GM19395 (cell line): ENCODE results near the gene RAD50.
"Not testable (repeated sequence)": the region's sequence is repeated elsewhere in the genome, so short reads cannot be mapped to it uniquely, and the experiment has no call there.

Experiments
- ATAC-seq: cut with Tn5 transposase; IDR thresholded peaks from one replicate; pipeline ENCODE4 v1.9.1; 2021; ENCODE audit warnings: mild to moderate bottlenecking, moderate library complexity; ENCODE audit not compliant: unreplicated experiment

Gene RAD50

DNA sequence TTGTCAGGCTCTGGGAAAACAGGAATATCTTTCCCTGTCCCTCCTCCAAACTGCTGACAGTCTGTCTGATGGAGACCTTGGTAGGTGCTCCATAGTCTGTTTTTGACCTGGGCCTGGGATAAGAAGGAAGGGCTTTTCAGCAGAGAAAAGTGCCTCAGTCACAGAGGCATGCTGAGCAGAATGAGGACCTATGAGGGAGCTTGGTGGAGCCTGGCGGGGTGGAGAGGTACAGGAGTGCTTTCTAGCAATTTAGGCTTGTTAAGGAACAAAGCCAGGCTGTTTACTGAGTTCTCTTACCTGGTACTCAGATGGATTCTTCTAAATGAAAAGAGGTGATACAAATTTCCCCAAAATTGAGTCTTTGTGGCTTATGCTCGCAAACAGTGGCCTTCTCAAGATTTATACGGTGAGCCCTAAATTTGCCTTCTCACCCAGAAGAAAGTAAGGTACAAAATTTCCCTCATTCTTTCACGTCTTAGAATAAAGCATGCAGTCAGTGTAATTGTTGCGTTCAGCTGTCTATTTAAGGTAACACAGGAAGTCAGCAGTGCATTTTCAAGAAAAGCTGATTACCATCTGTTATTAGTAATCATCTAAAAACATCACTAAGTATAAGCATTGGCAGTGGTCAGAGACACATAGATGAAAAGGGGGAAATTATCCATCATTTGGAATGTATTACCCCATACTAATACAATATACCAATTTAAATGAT is 72.6 kb downstream of the RAD50 start:
- peak; percentile 67 for ATAC-seq

DNA sequence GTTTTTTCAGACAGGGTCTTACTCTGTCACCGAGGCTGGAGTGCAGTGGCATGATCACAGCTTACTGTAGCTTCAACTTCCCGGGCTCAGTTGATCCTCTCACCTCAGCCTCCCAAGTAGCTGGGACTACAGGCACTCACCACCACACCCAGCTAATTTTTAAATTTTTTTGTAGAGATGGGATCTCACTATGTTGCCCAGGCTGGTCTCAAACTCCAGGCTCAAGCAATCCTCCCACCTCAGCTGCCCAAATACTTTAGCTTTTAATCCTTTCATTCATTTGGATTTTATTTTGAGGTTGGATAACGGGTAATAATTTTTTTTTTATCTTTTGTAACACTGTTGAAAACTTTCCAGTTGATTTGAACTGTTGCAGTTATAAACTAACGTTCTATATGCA is 76.8 kb downstream of the RAD50 start:
- ATAC-seq = not testable (repeated sequence)

DNA sequence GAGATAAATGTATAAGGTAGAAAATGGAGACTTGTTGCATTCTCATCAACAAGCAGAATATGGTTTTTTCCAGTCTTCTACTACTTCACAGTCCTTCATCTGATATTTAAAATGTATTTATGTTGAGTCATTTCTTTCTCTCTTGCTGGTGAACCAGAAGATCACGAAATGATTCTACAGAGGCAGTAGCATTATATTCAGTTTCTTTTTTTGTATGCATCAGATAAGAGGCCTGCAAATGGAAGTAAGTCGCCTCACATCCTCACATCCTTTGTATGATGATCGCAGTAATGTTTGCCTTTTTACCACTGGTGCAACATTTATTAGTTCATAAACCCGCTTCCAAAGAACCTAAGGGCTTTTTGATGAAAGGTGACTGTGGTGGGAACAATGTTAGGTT is 79.1 kb downstream of the RAD50 start:
- peak; percentile 56 for ATAC-seq

DNA sequence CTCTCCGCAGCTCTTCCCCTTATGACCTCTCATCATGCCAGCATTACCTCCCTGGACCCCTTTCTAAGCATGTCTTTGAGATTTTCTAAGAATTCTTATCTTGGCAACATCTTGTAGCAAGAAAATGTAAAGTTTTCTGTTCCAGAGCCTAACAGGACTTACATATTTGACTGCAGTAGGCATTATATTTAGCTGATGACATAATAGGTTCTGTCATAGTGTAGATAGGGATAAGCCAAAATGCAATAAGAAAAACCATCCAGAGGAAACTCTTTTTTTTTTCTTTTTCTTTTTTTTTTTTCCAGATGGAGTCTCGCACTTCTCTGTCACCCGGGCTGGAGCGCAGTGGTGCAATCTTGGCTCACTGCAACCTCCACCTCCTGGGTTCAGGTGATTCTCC is 80.5 kb downstream of the RAD50 start:
- no peak for ATAC-seq

DNA sequence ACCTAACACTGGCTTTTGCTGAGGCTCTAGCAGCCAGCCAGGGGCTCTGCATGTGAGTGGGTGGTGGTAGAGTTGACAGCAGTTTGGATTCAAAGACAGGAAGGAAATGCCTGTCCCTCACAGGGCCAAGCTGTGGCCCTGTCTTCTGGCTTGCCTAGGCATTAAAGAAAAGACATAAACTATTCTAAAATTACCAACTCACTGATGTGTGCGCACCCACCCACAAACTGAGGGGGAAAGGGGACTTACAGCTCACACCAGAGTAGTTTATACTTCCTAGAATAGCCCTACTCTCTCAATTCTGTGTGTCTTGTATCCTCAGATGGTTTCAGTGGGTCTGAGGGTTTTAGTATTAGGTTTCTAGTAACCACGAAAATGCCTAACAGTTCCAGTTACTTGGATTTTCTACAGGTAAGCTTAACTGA is 82.9 kb downstream of the RAD50 start:
- ATAC-seq = peak; percentile 73

DNA sequence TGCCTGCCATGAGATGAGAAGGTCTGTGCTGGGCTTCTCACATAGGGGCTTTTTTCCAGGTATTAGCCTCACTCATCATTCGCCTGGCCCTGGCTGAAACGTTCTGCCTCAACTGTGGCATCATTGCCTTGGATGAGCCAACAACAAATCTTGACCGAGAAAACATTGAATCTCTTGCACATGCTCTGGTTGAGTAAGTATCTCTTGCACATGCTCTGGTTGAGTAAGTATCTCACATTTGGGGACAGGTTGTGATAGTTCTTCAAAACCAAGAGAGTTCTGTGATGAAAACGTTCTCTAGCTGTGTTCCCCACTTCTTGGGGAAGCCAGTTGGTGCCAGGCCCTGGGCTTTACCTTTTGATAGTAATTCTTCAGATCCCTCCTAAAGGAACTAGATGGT is 83.8 kb downstream of the RAD50 start:
- no peak for ATAC-seq

DNA sequence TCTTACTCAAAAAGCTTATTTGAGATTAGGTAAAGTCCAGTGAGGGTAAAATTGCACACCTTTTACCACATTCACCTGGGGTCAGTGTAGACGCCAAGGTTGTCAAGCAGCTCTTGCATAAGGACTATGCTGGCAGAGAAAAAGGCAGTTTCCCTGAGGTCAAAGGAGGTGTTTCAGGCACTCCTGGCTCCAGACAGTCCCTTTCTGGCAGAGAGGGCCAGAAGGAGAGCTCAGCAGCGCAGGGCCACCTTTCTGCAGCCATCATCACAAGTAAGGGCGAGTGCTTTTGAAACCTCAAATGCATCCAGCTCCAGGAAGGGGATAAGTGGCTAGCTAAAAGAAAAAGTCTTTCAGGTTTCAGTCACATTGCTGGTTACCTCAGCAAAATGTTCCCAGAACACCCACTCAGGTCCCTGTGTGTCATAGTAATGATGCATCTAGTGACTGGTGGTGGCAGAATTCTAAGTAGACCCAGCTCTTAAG is 84.5 kb downstream of the RAD50 start:
- ATAC-seq = peak; percentile 48

DNA sequence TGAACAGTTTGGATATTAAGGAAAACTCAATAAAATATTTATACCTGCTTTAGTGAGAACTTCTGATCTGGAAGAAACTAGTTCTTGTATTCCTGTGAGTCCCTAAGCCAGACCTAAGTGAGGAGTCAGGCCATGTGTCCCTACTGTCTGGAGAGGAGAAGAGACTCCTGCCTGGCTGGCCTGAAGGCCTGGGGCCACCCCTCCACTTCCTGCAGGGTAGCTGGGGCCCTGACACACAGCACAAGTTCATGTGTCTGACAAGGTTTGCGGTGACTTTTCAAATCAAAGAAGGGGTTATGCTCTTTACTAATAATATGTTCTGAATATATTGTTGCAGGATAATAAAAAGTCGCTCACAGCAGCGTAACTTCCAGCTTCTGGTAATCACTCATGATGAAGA is 85.1 kb downstream of the RAD50 start:
- no peak for ATAC-seq

DNA sequence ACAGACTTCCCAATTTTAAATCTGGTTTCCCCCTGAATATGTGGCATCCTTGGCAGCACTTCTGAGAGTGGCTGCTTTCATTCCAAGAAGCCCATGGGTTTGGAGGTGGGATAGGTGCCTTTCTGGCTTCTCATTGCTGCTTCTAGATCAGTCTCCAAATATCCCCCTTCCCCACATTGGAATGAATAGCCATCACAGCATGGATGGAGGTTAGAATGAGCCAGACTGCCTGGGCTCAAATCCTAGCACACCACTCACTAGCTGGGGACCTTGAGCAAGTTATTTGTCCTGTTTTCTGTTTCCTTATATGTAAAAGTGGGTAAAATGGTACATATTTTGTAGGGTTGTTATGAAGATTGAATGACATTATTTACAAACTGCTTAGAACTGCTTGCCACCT is 87.4 kb downstream of the RAD50 start:
- no peak for ATAC-seq

DNA sequence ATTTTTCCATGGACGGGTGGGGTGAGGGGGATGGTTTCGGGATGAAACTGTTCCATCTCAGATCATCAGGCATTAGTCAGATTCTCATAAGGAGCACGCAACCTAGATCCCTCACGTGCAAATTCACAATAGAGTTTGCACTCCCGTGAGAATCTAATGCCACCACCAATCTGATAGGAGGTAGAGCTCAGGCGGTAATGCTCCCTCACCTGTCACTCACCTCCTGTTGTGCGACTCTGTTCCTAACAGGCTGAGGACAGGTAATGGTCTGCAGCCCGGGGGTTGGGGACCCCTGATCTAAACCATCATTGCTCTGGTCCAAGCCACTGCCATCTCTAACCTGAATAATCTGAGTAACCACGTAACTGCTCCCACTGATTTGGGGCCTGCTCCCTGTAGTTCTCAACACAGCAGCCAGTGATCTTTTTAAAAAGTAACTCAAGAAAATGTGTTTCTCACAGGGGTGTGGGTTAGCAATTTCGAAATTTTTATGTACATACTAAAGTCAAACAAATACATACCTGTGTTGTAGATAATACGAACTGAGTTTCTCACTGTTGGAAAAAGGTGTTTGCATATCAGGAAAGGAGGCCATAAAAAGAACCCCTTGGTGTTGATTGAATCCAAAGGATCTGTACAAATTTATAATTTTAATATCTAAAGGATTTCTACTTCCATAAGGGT is 89.9 kb downstream of the RAD50 start:
- ATAC-seq = no peak

DNA sequence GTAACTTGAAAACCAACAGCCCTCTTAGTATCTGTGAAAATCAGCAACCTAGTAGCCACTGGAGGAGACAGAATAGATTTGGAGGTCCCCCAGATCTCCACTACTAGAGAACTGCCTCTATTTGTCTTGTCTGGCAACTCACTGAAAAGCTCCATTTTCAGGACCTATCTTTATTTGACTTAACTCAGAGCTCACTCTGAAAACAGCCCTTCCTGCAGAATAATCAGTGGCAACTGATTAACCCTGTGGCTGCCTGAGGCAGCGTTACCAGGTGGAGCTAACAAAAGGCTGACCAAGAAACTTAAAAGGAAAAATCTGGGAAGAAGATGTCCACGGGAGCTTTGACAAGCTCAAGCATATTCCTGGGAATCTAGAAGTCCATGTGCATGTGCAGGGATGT is 90.7 kb downstream of the RAD50 start:
- ATAC-seq = no peak

DNA sequence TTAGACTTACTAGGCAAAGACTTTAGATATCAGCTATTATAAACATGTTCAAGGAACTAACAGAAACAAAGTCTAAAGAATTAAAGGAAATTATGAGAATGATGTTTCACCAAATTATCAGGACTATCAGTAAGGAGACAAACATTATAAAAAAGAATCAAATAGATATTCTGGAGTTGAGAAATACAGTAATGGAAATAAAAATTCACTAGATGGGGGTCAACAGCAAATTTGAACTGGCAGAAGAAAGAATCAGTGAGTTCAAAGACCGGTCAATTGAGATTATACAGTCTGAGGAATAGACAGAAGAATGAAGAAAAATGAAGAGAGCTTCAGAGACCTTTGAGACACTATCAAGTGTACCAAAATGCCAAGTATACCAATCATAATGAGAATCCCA is 91.6 kb downstream of the RAD50 start:
- ATAC-seq = no peak

DNA sequence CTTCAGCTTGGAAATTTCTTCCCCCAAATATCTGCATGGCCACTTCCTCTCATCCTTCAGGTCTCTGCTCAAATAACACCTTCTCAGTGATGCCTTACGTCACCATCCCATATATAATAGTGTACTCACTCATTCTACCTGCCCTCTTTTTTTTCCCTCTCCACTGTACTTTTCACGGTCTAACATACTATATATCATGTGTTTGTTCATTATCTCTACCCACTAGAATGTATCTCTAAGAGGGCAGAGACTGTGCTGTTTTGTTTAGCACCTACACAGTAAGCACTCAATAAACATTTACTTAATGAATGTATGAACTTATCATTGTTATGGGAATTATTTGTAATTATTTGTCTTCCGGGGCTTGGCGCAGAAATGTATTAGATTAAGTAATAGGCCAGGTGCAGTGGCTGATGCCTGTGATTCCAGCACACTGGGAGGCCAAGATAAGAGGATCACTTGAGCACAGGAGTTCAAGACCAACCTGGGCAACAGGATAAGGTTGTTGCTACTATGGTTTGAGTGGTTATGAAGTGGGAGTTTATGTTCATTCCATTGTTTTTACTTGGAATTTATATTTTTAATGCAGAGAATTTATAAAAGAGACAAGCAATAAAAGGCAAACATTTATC is 95.2 kb downstream of the RAD50 start:
- no peak for ATAC-seq

DNA sequence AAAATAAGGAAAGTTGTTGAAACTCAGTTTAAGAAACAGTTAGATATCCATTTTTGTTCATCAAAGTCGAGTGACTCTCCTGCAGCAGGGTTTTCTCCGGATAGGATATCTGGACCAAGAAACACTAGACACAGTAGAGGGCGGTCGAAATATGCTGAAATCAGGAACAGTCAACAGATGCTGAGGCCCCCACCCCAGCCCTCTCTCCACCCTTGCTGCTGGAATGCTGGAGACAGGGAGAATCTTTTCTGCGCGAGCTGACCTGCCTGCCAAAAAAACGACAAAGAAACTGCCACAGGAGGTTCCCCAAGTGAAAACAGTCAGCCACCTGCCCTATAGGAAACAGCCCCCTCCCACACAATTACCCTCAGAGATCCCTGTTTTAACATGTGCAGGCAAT is 96.9 kb downstream of the RAD50 start:
- ATAC-seq = no peak

DNA sequence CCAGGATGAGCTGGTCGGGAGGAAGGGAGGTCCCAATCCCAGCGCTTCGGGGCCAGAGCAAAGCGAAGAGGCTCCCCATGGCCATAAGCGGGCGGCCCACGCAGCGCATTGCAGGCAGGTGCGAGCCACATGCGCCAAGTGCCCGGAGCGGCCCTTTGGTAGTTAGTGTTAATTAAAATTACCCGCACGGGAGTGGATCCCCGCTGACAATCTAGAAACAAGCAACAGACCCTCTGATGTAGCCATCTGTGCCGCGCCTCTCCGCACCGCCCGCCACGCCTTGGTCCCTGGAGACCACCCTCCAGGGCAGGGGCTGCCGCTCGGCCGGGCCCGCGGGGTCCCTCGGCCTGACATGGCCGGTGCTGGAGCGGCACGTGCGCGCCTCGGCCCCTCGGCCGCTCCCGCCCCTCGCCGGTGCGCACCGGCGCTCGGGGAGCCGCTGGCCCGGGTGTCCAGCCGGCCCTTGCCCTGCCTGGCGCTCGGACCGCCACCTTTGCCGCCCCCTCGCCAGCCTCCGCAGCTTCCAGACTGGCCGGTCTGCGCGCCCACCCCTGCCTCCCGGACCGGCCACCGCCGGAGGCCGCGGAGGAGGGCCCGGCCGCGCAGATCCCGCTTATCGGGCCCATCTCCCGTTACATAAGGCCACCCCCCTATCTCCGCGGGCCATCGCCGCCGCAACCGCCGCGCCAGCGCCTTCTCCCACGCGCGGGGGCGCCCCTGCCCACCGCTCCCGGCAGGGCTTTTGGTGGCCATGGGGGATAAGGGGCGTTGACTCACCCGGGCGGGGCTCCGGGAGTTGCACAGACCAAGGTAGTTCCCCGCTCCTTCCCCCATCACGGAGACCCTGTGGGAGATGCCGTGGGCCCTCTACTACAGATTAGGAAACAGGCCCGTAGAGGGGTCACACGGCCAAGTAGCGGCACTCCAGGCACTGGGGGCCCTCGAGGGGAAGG is 99.3 kb downstream of the RAD50 start:
- ATAC-seq = no peak

DNA sequence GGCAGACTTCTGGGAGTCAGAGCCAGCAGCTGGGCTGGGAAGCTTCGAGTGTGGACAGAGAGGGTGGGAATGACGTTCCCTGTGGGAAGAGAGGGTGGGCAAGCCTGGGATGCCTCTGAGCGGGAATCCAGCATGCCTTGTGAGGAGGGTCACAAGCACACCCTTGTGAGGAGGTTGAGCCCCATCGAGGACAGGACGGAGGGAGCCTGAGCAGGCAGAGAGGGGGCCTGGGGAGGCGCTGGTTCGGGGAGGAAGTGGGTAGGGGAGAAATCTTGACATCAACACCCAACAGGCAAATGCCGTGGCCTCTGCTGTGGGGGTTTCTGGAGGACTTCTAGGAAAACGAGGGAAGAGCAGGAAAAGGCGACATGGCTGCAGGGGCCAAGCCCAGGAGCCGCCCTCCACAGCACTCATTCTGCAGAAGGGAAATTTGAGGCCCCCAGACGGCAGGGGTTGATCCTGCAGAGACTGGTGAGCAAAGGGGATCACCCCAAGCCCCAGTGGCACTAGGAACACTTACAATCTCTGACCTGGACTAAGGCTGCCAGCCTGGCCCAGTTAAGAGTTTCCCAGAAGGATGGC is 100.1 kb downstream of the RAD50 start:
- no peak for ATAC-seq

DNA sequence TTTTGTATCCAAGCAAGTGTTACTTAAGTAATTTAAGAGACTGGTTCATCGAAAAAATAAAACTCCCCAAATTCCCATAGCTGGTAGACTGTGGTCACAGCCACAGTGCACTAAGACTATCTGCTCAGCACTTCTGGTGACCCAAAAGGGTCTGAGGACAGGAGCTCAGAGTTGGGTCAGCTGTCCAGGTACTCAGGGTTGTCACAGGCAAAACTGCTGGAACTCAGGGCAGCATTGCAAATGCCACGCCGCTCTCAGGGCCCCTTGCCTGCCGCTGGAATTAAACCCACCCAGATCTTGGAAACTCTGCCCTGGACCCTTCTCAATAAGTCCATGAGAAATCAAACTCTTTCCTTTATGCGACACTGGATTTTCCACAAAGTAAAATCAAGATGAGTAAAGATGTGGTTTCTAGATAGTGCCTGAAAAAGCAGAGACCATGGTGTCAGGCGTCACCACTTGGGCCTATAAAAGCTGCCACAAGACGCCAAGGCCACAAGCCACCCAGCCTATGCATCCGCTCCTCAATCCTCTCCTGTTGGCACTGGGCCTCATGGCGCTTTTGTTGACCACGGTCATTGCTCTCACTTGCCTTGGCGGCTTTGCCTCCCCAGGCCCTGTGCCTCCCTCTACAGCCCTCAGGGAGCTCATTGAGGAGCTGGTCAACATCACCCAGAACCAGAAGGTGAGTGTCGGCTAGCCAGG is 101.1 kb downstream of the RAD50 start, which contains the start of gene IL13:
Gene IL13, plus strand, starts transcription at position 498 of the 705 bp plus-strand sequence. Its CDS starts 14 bp downstream, at position 512.
- no peak for ATAC-seq

DNA sequence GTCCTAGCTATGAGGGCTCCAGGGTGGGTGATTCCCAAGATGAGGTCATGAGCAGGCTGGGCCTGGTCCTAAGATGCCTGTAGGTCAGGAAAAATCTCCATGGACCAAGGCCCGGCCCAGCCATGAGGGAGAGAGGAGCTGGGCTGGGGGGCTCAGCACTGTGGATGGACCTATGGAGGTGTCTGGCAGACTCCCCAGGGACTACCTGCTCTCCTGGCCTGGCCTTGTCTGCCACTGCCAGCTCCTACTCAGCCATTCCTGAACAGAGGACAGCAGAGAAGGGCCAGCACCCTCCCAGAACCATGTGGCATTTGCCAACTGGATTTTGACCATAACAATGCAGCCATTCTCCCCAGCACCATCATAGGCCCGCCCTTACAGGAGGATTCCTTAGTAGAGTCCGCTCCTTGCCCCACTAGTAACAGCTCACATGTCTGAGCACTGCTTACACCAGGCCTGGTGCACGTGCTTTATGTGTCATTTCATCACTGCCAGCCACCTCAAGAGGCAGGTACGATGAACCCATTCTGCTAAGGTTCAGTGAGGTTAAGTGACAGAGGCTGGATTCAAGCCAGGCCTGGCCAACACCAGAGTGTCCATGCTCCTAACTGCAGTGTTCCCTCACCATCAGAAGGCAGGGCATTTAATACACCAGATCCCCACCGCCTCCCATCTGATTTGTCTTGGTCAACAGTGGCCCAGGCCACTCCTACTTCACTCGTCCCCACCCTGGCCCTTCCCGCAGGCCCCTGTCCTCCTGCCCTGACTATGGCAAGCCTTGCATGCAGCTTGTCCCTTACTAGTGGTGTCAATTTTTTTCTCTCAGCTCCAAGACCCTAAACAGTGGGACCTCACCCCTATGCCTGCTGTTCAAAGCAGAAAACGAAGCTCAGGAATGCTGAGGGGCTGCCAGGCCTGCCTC is 101.9 kb downstream of the RAD50 start:
- no peak for ATAC-seq
